SK-N-SH (cell line): ENCODE measurements around the gene PSG4.
"Not testable (repeated sequence)": the region's sequence is repeated elsewhere in the genome, so short reads cannot be mapped to it uniquely, and the experiment has no call there.

Source experiments
- CHD2 ChIP-seq: fragments of 150-350 bp; IDR thresholded peaks from 2 replicates; pipeline ENCODE4 v1.6.1; 2018; ENCODE audit warnings: low read length; ENCODE audit not compliant: partially characterized antibody
- EP300 ChIP-seq, 2 experiments: IDR thresholded peaks; 2 replicates each; pipeline versions ENCODE4 v1.4.0 to v1.6.1; 2012; ENCODE audit warnings: borderline replicate concordance in 1 of 2, low read depth in 1 of 2, low read length in 1 of 2
- TAF1 ChIP-seq: IDR thresholded peaks from 2 replicates; pipeline ENCODE4 v1.6.1; 2012; ENCODE audit warnings: low read depth, mild to moderate bottlenecking, low read length, moderate library complexity, borderline replicate concordance

GRCh38 chr19:43251428-43251827 is 46.0 kb upstream of the PSG4 start:
- TF ChIP-seq EP300 (IDR thresholded peaks at IDR 0.05; ENCODE audit: borderline replicate concordance in 1 of 2, low read depth in 1 of 2, low read length in 1 of 2); CHD2; TAF1: not testable (repeated sequence)
